CD4-positive, alpha-beta memory T cell (primary cell): ENCODE measurements around the gene PREX1. TPM values are rescaled to one million over a fixed set of nuclear protein-coding genes. Genes with fewer than 3 reads are reported as not detected.

Experiments used
- CTCF ChIA-PET: fragments of 350-600 bp; sonication (Branson Sonifier 250); formaldehyde crosslinking; loops from one replicate; lab custom pipeline; 2021; ENCODE audit warnings: inconsistent platforms; ENCODE audit not compliant: partially characterized antibody; lab: Charles Lee
- POLR2A ChIA-PET: fragments of 350-600 bp; sonication (Branson Sonifier 250); formaldehyde crosslinking; loops from one replicate; lab custom pipeline; 2021; ENCODE audit not compliant: partially characterized antibody; lab: Charles Lee
- DNase-seq, 5 donors: peaks; one replicate each; pipeline versions ENCODE4 v3.0.0 to v3.0.0-alpha.2; 2020 to 2022; ENCODE audit warnings: mixed read lengths in 1 of 5
- H3K27ac ChIP-seq: one replicate; pipeline ENCODE4 v1.7.0; 2013; ENCODE audit warnings: low read depth, low read length
- H3K27me3 ChIP-seq: 2 replicates; pipeline ENCODE4 v1.7.0; 2013; ENCODE audit warnings: mild to moderate bottlenecking, low read length, moderate library complexity; ENCODE audit not compliant: insufficient read depth
- H3K36me3 ChIP-seq: 2 replicates; pipeline ENCODE4 v1.7.0; 2013; ENCODE audit warnings: mild to moderate bottlenecking, low read length, moderate library complexity; ENCODE audit not compliant: insufficient read depth
- H3K4me1 ChIP-seq: 2 replicates; pipeline ENCODE4 v1.7.0; 2013; ENCODE audit warnings: mild to moderate bottlenecking, low read length, moderate library complexity; ENCODE audit not compliant: insufficient read depth
- H3K4me3 ChIP-seq, 2 donors: one replicate each; pipeline ENCODE4 v1.7.0; 2013; ENCODE audit warnings: low read length in 2 of 2, mild to moderate bottlenecking in 1 of 2
- H3K9me3 ChIP-seq, 2 donors: one replicate each; pipeline ENCODE4 v1.7.0; 2013; ENCODE audit warnings: low read length in 2 of 2, control low read depth in 1 of 2; ENCODE audit not compliant: control insufficient read depth in 1 of 2
- H3K27ac Mint-ChIP-seq, 7 donors: one replicate each; pipeline ENCODE4 v1.8.0; 2020 to 2021; ENCODE audit warnings: mixed read lengths in 7 of 7, mild to moderate bottlenecking in 6 of 7, inconsistent platforms in 3 of 7, moderate library complexity in 3 of 7
- H3K27me3 Mint-ChIP-seq, 2 donors: one replicate each; pipeline ENCODE4 v1.8.0; 2020 to 2021; ENCODE audit warnings: mixed read lengths in 2 of 2
- H3K36me3 Mint-ChIP-seq, 2 donors: one replicate each; pipeline ENCODE4 v1.8.0; 2020 to 2021; ENCODE audit warnings: mixed read lengths in 2 of 2, inconsistent platforms in 1 of 2, mild to moderate bottlenecking in 1 of 2
- H3K4me1 Mint-ChIP-seq, 4 donors: one replicate each; pipeline ENCODE4 v1.8.0; 2020 to 2021; ENCODE audit warnings: mixed read lengths in 4 of 4, mild to moderate bottlenecking in 1 of 4
- H3K4me3 Mint-ChIP-seq, 8 donors: one replicate each; pipeline ENCODE4 v1.8.0; 2020 to 2021; ENCODE audit warnings: mixed read lengths in 8 of 8, mild to moderate bottlenecking in 7 of 8, moderate library complexity in 6 of 8, inconsistent platforms in 3 of 8
- H3K9me3 Mint-ChIP-seq, 8 donors: one replicate each; pipeline ENCODE4 v1.8.0; 2020 to 2021; ENCODE audit warnings: mixed read lengths in 8 of 8, mild to moderate bottlenecking in 5 of 8, inconsistent platforms in 3 of 8, moderate library complexity in 1 of 8
- intact Hi-C: fragments of 100-400 bp; cut with micrococcal nuclease; formaldehyde crosslinking; loops from one replicate; pipeline ENCODE4 v1.15.1; 2023
- polyA plus RNA-seq, 2 donors: library from polyadenylated mRNA; unstranded; fragments of 300-500 nt; fragmentation: Illumina TruSeq; gene quantifications; one replicate each; pipeline ENCODE4 v1.2.3, GENCODE V29; 2021
- total RNA-seq, 2 experiments: library from RNA; stranded (reverse); gene quantifications; one replicate each; pipeline ENCODE4 v1.2.3, GENCODE V29; 2021

PREX1 gene
- total and polyA plus RNA-seq, 4 experiments from 2014 or later: 10.6 to 165 (median 122) TPM

GRCh38 chr20:48822178-48822577 lies 5.6 kb downstream of the PREX1 start:
- peaks cover 4% of the 10 kb centered on the region for H3K36me3 ChIP-seq
- no peaks in the 10 kb centered on the region for H3K9me3 ChIP-seq
- Mint-ChIP-seq H3K4me3 (peak overlapping the region; percentile 93 to 99 (median 98)), H3K36me3 (peaks cover 6 to 27% of the 10 kb centered on the region in 2 donors), H3K4me1 (peaks cover 0 to 68% (median 34%) of the 10 kb centered on the region in 4 donors), H3K9me3 (no peaks in the 10 kb centered on the region), H3K27me3 (no peaks in the 10 kb centered on the region), H3K27ac (peak overlapping the region in 2 of 7 donors; percentile 97 to 98)
- no peaks in the 10 kb centered on the region for H3K27me3 ChIP-seq
- intact Hi-C loops: loop anchor here (5.0 to 10.0 kb wide), 2 partner anchors 85 to 223 kb away; partner anchors contain the start of gene CSE1L
- no peak for DNase-seq
- ChIA-PET CTCF (no interaction called here), POLR2A (interaction anchor here (0.6 to 3.8 kb wide), 17 partner anchors 10 to 106 kb away, joined by 3 to 23 read pairs (median 5); no protein-coding TSS in a partner anchor)
- peaks cover 85% of the 10 kb centered on the region for H3K4me1 ChIP-seq
- peak overlapping the region; percentile 37 to 53 for H3K4me3 ChIP-seq
- peak overlapping the region; percentile 75 for H3K27ac ChIP-seq

GRCh38 chr20:48821261-48821920 lies 6.4 kb downstream of the PREX1 start:
- Histone ChIP-seq H3K27ac (peak overlapping the region; percentile 75), H3K4me1 (peaks cover 93% of the 10 kb centered on the region), H3K36me3 (peaks cover 4% of the 10 kb centered on the region), H3K27me3 (no peaks in the 10 kb centered on the region), H3K4me3 (peak overlapping the region; percentile 37 to 53), H3K9me3 (no peaks in the 10 kb centered on the region)
- Mint-ChIP-seq H3K9me3 (no peaks in the 10 kb centered on the region), H3K36me3 (peaks cover 6 to 28% of the 10 kb centered on the region in 2 donors), H3K27ac (peak overlapping the region in 2 of 7 donors; percentile 97 to 98), H3K4me1 (peaks cover 0 to 76% (median 38%) of the 10 kb centered on the region in 4 donors), H3K4me3 (peak overlapping the region; percentile 93 to 99 (median 98)), H3K27me3 (no peaks in the 10 kb centered on the region)
- intact Hi-C loops: loop anchor here (5.0 to 10.0 kb wide), 2 partner anchors 86 to 223 kb away; partner anchors contain the start of gene CSE1L
- ChIA-PET POLR2A (interaction anchor here (0.6 to 3.8 kb wide), 17 partner anchors 9 to 106 kb away, joined by 3 to 23 read pairs (median 6); no protein-coding TSS in a partner anchor), CTCF (no interaction called here)
- DNase-seq: peak in 3 of 5 donors; percentile 19 to 31 (median 27)

GRCh38 chr20:48820649-48820973 lies 7.2 kb downstream of the PREX1 start:
- H3K9me3 Mint-ChIP-seq: no peaks in the 10 kb centered on the region
- ChIA-PET POLR2A (interaction anchor here (0.6 to 3.8 kb wide), 12 partner anchors 8 to 117 kb away, joined by 3 to 23 read pairs (median 4); no protein-coding TSS in a partner anchor), CTCF (no interaction called here)
- peaks cover 6 to 26% of the 10 kb centered on the region in 2 donors for H3K36me3 Mint-ChIP-seq
- Histone ChIP-seq H3K27ac (peak overlapping the region; percentile 75), H3K36me3 (peaks cover 4% of the 10 kb centered on the region), H3K4me1 (peaks cover 99% of the 10 kb centered on the region), H3K4me3 (peak overlapping the region in 1 of 2 donors; percentile 37), H3K9me3 (no peaks in the 10 kb centered on the region), H3K27me3 (no peaks in the 10 kb centered on the region)
- H3K27me3 Mint-ChIP-seq: no peaks in the 10 kb centered on the region
- peaks cover 0 to 78% (median 39%) of the 10 kb centered on the region in 4 donors for H3K4me1 Mint-ChIP-seq
- H3K4me3 Mint-ChIP-seq: peak overlapping the region; percentile 84 to 99 (median 95)
- DNase-seq: no peak
- intact Hi-C loops: loop anchor here (5.0 to 10.0 kb wide), 2 partner anchors 87 to 224 kb away; partner anchors contain the start of gene CSE1L
- peak overlapping the region in 2 of 7 donors; percentile 97 to 98 for H3K27ac Mint-ChIP-seq

- Mint-ChIP-seq H3K36me3 (peaks cover 6 to 26% of the 10 kb centered on the region in 2 donors), H3K4me3 (peak overlapping the region; percentile 84 to 99 (median 95)), H3K27ac (peak overlapping the region in 2 of 7 donors; percentile 97 to 98), H3K27me3 (no peaks in the 10 kb centered on the region), H3K9me3 (no peaks in the 10 kb centered on the region), H3K4me1 (peaks cover 0 to 79% (median 36%) of the 10 kb centered on the region in 4 donors)
- ChIA-PET POLR2A (interaction anchor here (0.7 to 3.8 kb wide), 13 partner anchors 8 to 117 kb away, joined by 3 to 65 read pairs (median 4); partner anchors contain the start of gene PREX1), CTCF (no interaction called here)
- no peaks in the 10 kb centered on the region for H3K27me3 ChIP-seq
- H3K4me3 ChIP-seq: peak overlapping the region; percentile 37 to 38
- H3K27ac ChIP-seq: peak overlapping the region; percentile 75
- H3K36me3 ChIP-seq: peaks cover 4% of the 10 kb centered on the region
- peak in 2 of 5 donors; percentile 37 to 68 for DNase-seq
- no peaks in the 10 kb centered on the region for H3K9me3 ChIP-seq
- peaks cover 99% of the 10 kb centered on the region for H3K4me1 ChIP-seq
- intact Hi-C loops: loop anchor here (5.0 to 10.0 kb wide), 2 partner anchors 87 to 225 kb away; partner anchors contain the start of gene CSE1L
Observed at GRCh38 chr20:48819821-48820648, 7.8 kb downstream of the PREX1 start.

- no peak for DNase-seq
- no peaks in the 10 kb centered on the region for H3K27me3 ChIP-seq
- peaks cover 99% of the 10 kb centered on the region for H3K4me1 ChIP-seq
- peak overlapping the region in 2 of 7 donors; percentile 97 to 98 for H3K27ac Mint-ChIP-seq
- H3K27ac ChIP-seq: peak overlapping the region; percentile 75
- H3K4me1 Mint-ChIP-seq: peaks cover 0 to 79% (median 35%) of the 10 kb centered on the region in 4 donors
- POLR2A ChIA-PET: interaction anchor here (0.6 to 3.0 kb wide), 16 partner anchors 9 to 161 kb away, joined by 3 to 65 read pairs (median 5); partner anchors contain the start of gene PREX1
- H3K36me3 Mint-ChIP-seq: peaks cover 6 to 25% of the 10 kb centered on the region in 2 donors
- CTCF ChIA-PET: no interaction called here
- peak overlapping the region; percentile 37 to 57 for H3K4me3 ChIP-seq
- H3K4me3 Mint-ChIP-seq: peak overlapping the region; percentile 84 to 99 (median 95)
- intact Hi-C loops: no loop called here
- H3K36me3 ChIP-seq: peaks cover 4% of the 10 kb centered on the region
- no peaks in the 10 kb centered on the region for H3K9me3 ChIP-seq
- H3K9me3 Mint-ChIP-seq: no peaks in the 10 kb centered on the region
- no peaks in the 10 kb centered on the region for H3K27me3 Mint-ChIP-seq
Observed at GRCh38 chr20:48819089-48819488, 8.7 kb downstream of the PREX1 start.

GRCh38 chr20:48818481-48818987 lies 9.3 kb downstream of the PREX1 start:
- Histone ChIP-seq H3K9me3 (no peaks in the 10 kb centered on the region), H3K27me3 (no peaks in the 10 kb centered on the region), H3K4me1 (peaks cover 99% of the 10 kb centered on the region), H3K4me3 (peak overlapping the region; percentile 37 to 57), H3K27ac (peak overlapping the region; percentile 75), H3K36me3 (peaks cover 4% of the 10 kb centered on the region)
- ChIA-PET POLR2A (interaction anchor here (0.7 to 3.0 kb wide), 19 partner anchors 9 to 161 kb away, joined by 3 to 65 read pairs (median 5); partner anchors contain the start of gene PREX1), CTCF (interaction anchor here (1.1 to 1.3 kb wide), 2 partner anchors 11 to 101 kb away, joined by 3 read pairs; no protein-coding TSS in a partner anchor)
- peaks cover 0 to 75% (median 33%) of the 10 kb centered on the region in 4 donors for H3K4me1 Mint-ChIP-seq
- peak overlapping the region in 2 of 7 donors; percentile 97 to 98 for H3K27ac Mint-ChIP-seq
- intact Hi-C loops: loop anchor here (1.0 kb wide), 1 partner anchor 58 kb away; no protein-coding TSS in a partner anchor
- no peaks in the 10 kb centered on the region for H3K27me3 Mint-ChIP-seq
- H3K36me3 Mint-ChIP-seq: peaks cover 6 to 25% of the 10 kb centered on the region in 2 donors
- DNase-seq: peak; percentile 48 to 72 (median 54)
- peak overlapping the region; percentile 84 to 99 (median 95) for H3K4me3 Mint-ChIP-seq
- no peaks in the 10 kb centered on the region for H3K9me3 Mint-ChIP-seq
